ENCODE measurements around the gene AP5S1. TPM values are rescaled to one million over a fixed set of nuclear protein-coding genes. Genes with fewer than 3 reads are reported as not detected.
A peak's percentile ranks its signal among the peaks of the same experiment; 100 is the strongest.

AP5S1 gene
- total and polyA plus RNA-seq, 9 of the 15 experiments (the other 6 are each of a cell fraction or from before 2014, with no cell fraction given): 2.6 to 8.8 (median 4.4) TPM

DNA sequence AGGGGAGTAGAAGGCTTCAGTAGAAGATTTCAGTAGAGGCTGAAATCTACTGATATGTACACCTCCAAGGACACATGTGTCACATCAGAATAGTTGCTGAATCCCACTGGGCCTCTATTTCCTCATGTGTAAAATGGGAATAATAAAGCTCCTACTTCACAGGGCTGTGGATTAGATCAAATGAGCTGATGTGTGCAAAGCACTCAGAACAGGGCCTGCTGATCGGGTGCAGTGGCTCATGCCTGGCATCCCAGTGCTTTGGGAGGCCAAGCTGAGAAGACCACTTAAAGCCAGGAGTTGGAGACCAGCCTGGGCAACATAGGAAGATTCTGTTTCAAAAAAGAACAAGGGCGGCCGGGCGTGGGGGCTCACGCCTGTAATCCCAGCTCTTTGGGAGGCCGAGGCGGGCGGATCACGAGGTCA is 8.1 kb upstream of the AP5S1 start (continued):
- TF ChIP-seq, protein P1, sequence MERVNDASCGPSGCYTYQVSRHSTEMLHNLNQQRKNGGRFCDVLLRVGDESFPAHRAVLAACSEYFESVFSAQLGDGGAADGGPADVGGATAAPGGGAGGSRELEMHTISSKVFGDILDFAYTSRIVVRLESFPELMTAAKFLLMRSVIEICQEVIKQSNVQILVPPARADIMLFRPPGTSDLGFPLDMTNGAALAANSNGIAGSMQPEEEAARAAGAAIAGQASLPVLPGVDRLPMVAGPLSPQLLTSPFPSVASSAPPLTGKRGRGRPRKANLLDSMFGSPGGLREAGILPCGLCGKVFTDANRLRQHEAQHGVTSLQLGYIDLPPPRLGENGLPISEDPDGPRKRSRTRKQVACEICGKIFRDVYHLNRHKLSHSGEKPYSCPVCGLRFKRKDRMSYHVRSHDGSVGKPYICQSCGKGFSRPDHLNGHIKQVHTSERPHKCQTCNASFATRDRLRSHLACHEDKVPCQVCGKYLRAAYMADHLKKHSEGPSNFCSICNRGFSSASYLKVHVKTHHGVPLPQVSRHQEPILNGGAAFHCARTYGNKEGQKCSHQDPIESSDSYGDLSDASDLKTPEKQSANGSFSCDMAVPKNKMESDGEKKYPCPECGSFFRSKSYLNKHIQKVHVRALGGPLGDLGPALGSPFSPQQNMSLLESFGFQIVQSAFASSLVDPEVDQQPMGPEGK (CRISPR knock-in tag; IDR thresholded peaks at IDR 0.05; ENCODE audit: borderline replicate concordance): no peak
- TF ChIP-seq, protein P2, sequence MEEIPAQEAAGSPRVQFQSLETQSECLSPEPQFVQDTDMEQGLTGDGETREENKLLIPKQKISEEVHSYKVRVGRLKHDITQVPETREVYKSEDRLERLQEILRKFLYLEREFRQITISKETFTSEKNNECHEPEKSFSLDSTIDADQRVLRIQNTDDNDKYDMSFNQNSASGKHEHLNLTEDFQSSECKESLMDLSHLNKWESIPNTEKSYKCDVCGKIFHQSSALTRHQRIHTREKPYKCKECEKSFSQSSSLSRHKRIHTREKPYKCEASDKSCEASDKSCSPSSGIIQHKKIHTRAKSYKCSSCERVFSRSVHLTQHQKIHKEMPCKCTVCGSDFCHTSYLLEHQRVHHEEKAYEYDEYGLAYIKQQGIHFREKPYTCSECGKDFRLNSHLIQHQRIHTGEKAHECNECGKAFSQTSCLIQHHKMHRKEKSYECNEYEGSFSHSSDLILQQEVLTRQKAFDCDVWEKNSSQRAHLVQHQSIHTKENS (CRISPR knock-in tag; IDR thresholded peaks at IDR 0.05): no peak

DNA sequence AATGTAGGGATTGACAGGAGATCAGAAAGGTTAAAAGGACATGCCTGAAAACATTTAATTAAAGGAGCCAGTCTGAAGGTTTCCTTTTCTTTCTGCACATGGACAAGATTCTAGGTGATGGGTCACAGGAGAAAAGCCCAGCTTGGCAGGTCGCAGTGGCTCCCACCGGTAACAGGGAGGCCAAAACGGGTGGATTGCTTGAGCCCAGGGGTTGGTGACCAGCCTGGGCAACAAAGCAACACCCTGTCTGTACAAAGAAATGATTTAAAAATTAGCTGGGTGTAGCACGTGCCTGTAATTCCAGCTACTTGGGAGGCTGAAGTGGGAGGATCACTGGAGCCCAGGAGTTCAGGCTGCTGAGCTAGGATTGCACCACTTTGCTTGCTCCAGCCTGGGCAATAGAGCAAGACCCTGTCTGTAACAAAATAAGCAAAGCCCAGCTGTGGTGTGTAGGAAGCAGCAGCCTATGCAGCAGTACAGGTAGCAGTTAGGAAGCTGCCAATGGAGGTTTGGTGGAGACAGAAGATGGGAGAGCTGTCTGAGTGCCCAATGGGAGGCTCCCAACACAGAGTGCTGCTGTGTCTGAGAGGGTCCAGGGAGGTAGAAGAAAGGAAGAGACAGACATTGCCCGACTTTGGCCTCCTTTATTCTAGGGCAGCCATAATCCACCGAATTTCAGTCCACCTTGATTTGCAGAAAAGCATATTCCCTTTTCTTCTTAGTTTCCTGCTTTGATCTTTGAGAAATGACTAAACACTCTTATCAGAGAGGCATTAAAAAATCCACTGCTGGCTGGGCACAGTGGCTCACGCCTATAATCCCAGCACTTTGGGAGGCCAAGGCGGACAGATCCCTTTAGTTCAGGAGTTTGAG is 7.1 kb upstream of the AP5S1 start:
- H3K27me3 ChIP-seq (ENCODE audit: control insufficient read depth in 2 of 2, insufficient read depth in 2 of 2, low read length in 2 of 2): no peaks in the 10 kb centered on the region
- DNase-seq (ENCODE audit: extremely low read depth in 1 of 4, low spot score in 3 of 4) (no peak), FAIRE-seq (no peak), ATAC-seq (no peak)
- no peak overlapping the region for H3K4me2 ChIP-seq (ENCODE audit: insufficient read depth, low read length)
- H3K36me3 ChIP-seq (ENCODE audit: control insufficient read depth, insufficient read depth, low read length): no peaks in the 10 kb centered on the region
- BruUV-seq (replicated peaks): no TSS peak
- ChIA-PET CTCF (ENCODE audit: low intra/inter-chr PET ratio) (no interaction called here), POLR2A (interaction anchor here (0.5 to 0.6 kb wide), 3 partner anchors 8 to 77 kb away, joined by 3 read pairs; no protein-coding TSS in a partner anchor)
- H3K9me3 ChIP-seq (replicated peaks; ENCODE audit: control insufficient read depth, insufficient read depth, low read depth, low read length): no peaks in the 10 kb centered on the region
- no peak for TF ChIP-seq HEY1 (CRISPR knock-in tag; IDR thresholded peaks at IDR 0.05; ENCODE audit: borderline replicate concordance)
- TF ChIP-seq ZNF146 (CRISPR knock-in tag; IDR thresholded peaks at IDR 0.05; ENCODE audit: unreplicated experiment): no peak
- TF ChIP-seq TAF9B (IDR thresholded peaks at IDR 0.05; ENCODE audit: partially characterized antibody): no peak
- no peak for TF ChIP-seq JUNB (CRISPR knock-in tag; conservative IDR thresholded peaks at IDR 0.05)
- TF ChIP-seq EGR1 (conservative IDR thresholded peaks at IDR 0.05): no peak
- TF ChIP-seq RBFOX2 (IDR thresholded peaks at IDR 0.05; ENCODE audit: low read depth, low read length): no peak
- no peak for TF ChIP-seq HNRNPUL1 (IDR thresholded peaks at IDR 0.05; ENCODE audit: low read length)
- TF ChIP-seq BCL6 (CRISPR knock-in tag; IDR thresholded peaks at IDR 0.05): no peak
- no peak for TF ChIP-seq SMAD1 (IDR thresholded peaks at IDR 0.05; ENCODE audit: low read depth, low read length, partially characterized antibody)
- TF ChIP-seq HDAC6 (IDR thresholded peaks at IDR 0.05; ENCODE audit: low read depth, low read length): no peak
- TF ChIP-seq, protein P3, sequence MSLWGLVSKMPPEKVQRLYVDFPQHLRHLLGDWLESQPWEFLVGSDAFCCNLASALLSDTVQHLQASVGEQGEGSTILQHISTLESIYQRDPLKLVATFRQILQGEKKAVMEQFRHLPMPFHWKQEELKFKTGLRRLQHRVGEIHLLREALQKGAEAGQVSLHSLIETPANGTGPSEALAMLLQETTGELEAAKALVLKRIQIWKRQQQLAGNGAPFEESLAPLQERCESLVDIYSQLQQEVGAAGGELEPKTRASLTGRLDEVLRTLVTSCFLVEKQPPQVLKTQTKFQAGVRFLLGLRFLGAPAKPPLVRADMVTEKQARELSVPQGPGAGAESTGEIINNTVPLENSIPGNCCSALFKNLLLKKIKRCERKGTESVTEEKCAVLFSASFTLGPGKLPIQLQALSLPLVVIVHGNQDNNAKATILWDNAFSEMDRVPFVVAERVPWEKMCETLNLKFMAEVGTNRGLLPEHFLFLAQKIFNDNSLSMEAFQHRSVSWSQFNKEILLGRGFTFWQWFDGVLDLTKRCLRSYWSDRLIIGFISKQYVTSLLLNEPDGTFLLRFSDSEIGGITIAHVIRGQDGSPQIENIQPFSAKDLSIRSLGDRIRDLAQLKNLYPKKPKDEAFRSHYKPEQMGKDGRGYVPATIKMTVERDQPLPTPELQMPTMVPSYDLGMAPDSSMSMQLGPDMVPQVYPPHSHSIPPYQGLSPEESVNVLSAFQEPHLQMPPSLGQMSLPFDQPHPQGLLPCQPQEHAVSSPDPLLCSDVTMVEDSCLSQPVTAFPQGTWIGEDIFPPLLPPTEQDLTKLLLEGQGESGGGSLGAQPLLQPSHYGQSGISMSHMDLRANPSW (CRISPR knock-in tag; IDR thresholded peaks at IDR 0.05): no peak
- peak; percentile 73 for TF ChIP-seq ZNF121 (CRISPR knock-in tag; conservative IDR thresholded peaks at IDR 0.05)
- peak in 1 of 2 experiments; percentile 84; a peak in 1 of 4 replicates for TF ChIP-seq SRF (CRISPR knock-in tag; IDR thresholded peaks at IDR 0.05)
- H3K9me1 ChIP-seq (ENCODE audit: control insufficient read depth, insufficient read depth, low read length): no peaks in the 10 kb centered on the region
- no peak overlapping the region for H3K4me3 ChIP-seq
- in situ Hi-C loops (cut with MboI): no loop called here
- H2AFZ ChIP-seq (ENCODE audit: low read depth, low read length): no peak overlapping the region
- no peaks in the 10 kb centered on the region for H3K79me2 ChIP-seq (ENCODE audit: control insufficient read depth, insufficient read depth, low read length)
- H3K9ac ChIP-seq (ENCODE audit: insufficient read depth in 1 of 2, low read depth in 2 of 2, low read length in 2 of 2): no peak overlapping the region
- intact Hi-C loops (cut with micrococcal nuclease): no loop called here
- H3K4me1 ChIP-seq (replicated peaks in 1 of 2; ENCODE audit: control insufficient read depth in 2 of 2, insufficient read depth in 2 of 2, low read length in 2 of 2): peaks cover 10 to 14% of the 10 kb centered on the region in 2 experiments
- WGBS (ENCODE audit: insufficient coverage, low coverage, missing lambda C conversion rate): 47% methylated on average over 8 of the region's 8 CpGs
- no peak overlapping the region for H3K27ac ChIP-seq (ENCODE audit: extremely low read depth, low read depth, low read length)
- H4K20me1 ChIP-seq (replicated peaks; ENCODE audit: control insufficient read depth, insufficient read depth, low read length): no peaks in the 10 kb centered on the region

Measured in K562 (cell line).